NT2/D1 (cell line): ENCODE results near the gene NTN1.

Experiments used
- YY1 ChIP-seq: IDR thresholded peaks from 2 replicates; pipeline ENCODE4 v1.6.1; 2011; ENCODE audit not compliant: insufficient read length, insufficient read depth
- ZNF274 ChIP-seq: IDR thresholded peaks from 2 replicates; pipeline ENCODE4 v1.6.1; 2011; ENCODE audit warnings: mild to moderate bottlenecking, low read depth, low read length

DNA sequence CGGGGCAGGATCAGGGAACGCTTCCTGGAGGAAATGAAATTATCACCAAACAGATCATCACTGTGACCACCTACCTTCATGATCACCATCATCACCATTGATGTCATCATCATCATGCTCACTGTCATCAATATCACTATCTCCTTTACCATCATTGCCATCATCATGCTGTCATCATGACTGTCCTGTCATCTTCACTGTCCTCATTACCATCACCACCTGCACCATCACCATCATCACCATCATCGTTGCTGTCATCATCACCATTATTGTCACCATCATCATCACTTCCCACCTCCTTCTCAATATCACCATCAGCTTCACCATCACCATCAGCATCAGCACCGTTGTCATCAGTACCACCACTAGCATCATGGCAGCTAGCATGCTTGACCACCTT lies 65.3 kb downstream of the NTN1 start:
- TF ChIP-seq YY1 (no peak), ZNF274 (no peak)
